Astrocyte (in vitro differentiated cells and primary cell): ENCODE measurements around the gene STXBP3.

ENCODE experiments used
- CTCF ChIP-seq: IDR thresholded peaks from 2 replicates; pipeline ENCODE4 v1.5.1; 2011; ENCODE audit warnings: low read depth, mild to moderate bottlenecking, inconsistent platforms, low read length, moderate library complexity; ENCODE audit not compliant: insufficient read depth
- EZH2 ChIP-seq: IDR thresholded peaks from 2 replicates; pipeline ENCODE4 v1.6.1; 2012; ENCODE audit warnings: mild to moderate bottlenecking, low read length, inconsistent platforms; ENCODE audit not compliant: insufficient read depth

DNA sequence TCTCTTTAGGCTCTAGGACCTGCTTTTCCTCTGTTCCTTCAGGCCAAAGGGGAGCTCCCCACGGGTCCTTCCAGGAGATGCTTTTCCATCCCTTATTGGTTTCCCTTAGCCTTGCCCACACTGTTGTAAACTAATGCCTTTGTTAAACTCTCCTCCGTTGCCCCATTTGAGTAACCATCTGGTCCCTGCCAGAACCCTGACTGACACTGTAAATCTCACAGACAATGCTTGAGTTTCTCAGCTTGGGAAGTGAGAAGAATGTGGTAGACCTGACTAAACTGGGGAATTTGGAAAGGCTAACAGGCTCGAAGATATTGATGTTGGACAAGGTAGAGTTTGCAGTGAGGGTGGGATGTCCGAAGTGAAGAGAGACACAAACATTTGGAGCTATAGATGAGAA lies 99.0 kb downstream of the STXBP3 start:
- TF ChIP-seq CTCF (no peak), EZH2 (no peak)
